H1 (cell line): ENCODE measurements around the gene TUBA8. TPM values are rescaled to one million over a fixed set of nuclear protein-coding genes. Genes with fewer than 3 reads are reported as not detected.

ENCODE experiments used
- CTCF ChIA-PET: fragments of 300-600 bp; sonication (Branson Sonifier 250); formaldehyde crosslinking; loops from one replicate; lab custom pipeline; 2021; ENCODE audit not compliant: partially characterized antibody; lab: Charles Lee
- POLR2A ChIA-PET: fragments of 300-600 bp; sonication (Branson Sonifier 250); formaldehyde crosslinking; loops from one replicate; lab custom pipeline; 2021; ENCODE audit warnings: inconsistent platforms; ENCODE audit not compliant: partially characterized antibody; lab: Charles Lee
- DNase-seq, 2 experiments: peaks; one replicate each; pipeline versions ENCODE4 v3.0.0 to v3.0.0-alpha.2; 2010 to 2022; ENCODE audit warnings: low spot score in 2 of 2, low read depth in 1 of 2, mixed read lengths in 1 of 2
- FAIRE-seq: peaks from 2 replicates; lab custom pipeline; 2011; peaks lifted over from hg19 to GRCh38; lab: Jason Lieb, UNC
- H2AFZ ChIP-seq: 2 replicates; pipeline ENCODE4 v1.8.1; 2012; ENCODE audit warnings: low read length, inconsistent platforms
- H2AK5ac ChIP-seq: 2 replicates; pipeline ENCODE4 v1.6.1; 2013; ENCODE audit warnings: low read depth, low read length
- H2BK120ac ChIP-seq: replicated peaks from 2 replicates; pipeline ENCODE3; 2013; ENCODE audit warnings: low read depth, low read length, inconsistent platforms
- H2BK12ac ChIP-seq: 2 replicates; pipeline ENCODE4 v1.6.1; 2013; ENCODE audit warnings: low read depth, low read length
- H2BK15ac ChIP-seq: 2 replicates; pipeline ENCODE4 v1.6.1; 2013; ENCODE audit warnings: low read length
- H2BK20ac ChIP-seq: 2 replicates; pipeline ENCODE4 v1.6.1; 2013; ENCODE audit warnings: low read length
- H2BK5ac ChIP-seq: 2 replicates; pipeline ENCODE4 v1.6.1; 2013; ENCODE audit warnings: low read depth, low read length
- H3K14ac ChIP-seq: 2 replicates; pipeline ENCODE4 v1.6.1; 2013; ENCODE audit warnings: inconsistent platforms; ENCODE audit not compliant: insufficient read length
- H3K18ac ChIP-seq: 2 replicates; pipeline ENCODE4 v1.6.1; 2013; ENCODE audit warnings: low read length; ENCODE audit errors: extremely low read depth
- H3K23ac ChIP-seq: 2 replicates; pipeline ENCODE4 v1.6.1; 2013; ENCODE audit warnings: inconsistent platforms; ENCODE audit not compliant: insufficient read length
- H3K23me2 ChIP-seq: 2 replicates; pipeline ENCODE4 v1.6.1; 2013; ENCODE audit warnings: low read depth, low read length
- H3K27ac ChIP-seq: 2 replicates; pipeline ENCODE4 v1.6.1; 2011; ENCODE audit warnings: low read depth, low read length, inconsistent platforms
- H3K27me3 ChIP-seq, 4 experiments: replicated peaks in 1 of 4; 1 replicate in 1 of 4; 2 replicates in 3 of 4; pipeline versions ENCODE4 v1.6.1 to v1.8.1; 2011 to 2013; ENCODE audit warnings: low read length in 3 of 4, mild to moderate bottlenecking in 3 of 4, inconsistent platforms in 2 of 4, mixed read lengths in 2 of 4, moderate library complexity in 1 of 4; ENCODE audit not compliant: control insufficient read depth in 3 of 4, insufficient read depth in 3 of 4; ENCODE audit errors: extremely low read depth in 1 of 4
- H3K36me3 ChIP-seq, 4 experiments: 2 replicates each; pipeline versions ENCODE4 v1.6.1 to v1.8.1; 2011 to 2013; ENCODE audit warnings: mild to moderate bottlenecking in 4 of 4, low read length in 3 of 4, moderate library complexity in 2 of 4, control low read depth in 1 of 4, inconsistent platforms in 1 of 4; ENCODE audit not compliant: insufficient read depth in 4 of 4, control insufficient read depth in 2 of 4
- H3K4ac ChIP-seq: replicated peaks from 2 replicates; pipeline ENCODE3; 2013; ENCODE audit warnings: low read length, low read depth, mixed read lengths, inconsistent platforms; ENCODE audit not compliant: insufficient read length
- H3K4me1 ChIP-seq, 4 experiments: replicated peaks in 1 of 4; 1 replicate in 1 of 4; 2 replicates in 3 of 4; pipeline versions ENCODE4 v1.6.1 to v1.8.1; 2011 to 2013; ENCODE audit warnings: low read length in 3 of 4, inconsistent platforms in 2 of 4, mixed read lengths in 1 of 4; ENCODE audit not compliant: insufficient read depth in 4 of 4, control insufficient read depth in 3 of 4
- H3K4me2 ChIP-seq, 2 experiments: 2 replicates each; pipeline versions ENCODE4 v1.6.1 to v1.8.1; 2011 to 2013; ENCODE audit warnings: low read depth in 2 of 2, low read length in 2 of 2, control low read depth in 1 of 2, inconsistent platforms in 1 of 2, mild to moderate bottlenecking in 1 of 2; ENCODE audit not compliant: insufficient read depth in 1 of 2
- H3K4me3 ChIP-seq, 4 experiments: fragments of 200-600, 300-600 bp in 1 of 4; sonication (generic), shearing (Covaris generic), sonication (Bioruptor Twin) in 1 of 4; 2 replicates each; pipeline versions ENCODE4 v1.5.1 to v1.8.1; 2011 to 2016; ENCODE audit warnings: low read length in 4 of 4, low read depth in 3 of 4, control low read depth in 2 of 4, inconsistent platforms in 2 of 4, mild to moderate bottlenecking in 2 of 4, mixed read lengths in 1 of 4, moderate library complexity in 1 of 4; ENCODE audit not compliant: insufficient read depth in 2 of 4; ENCODE audit errors: extremely low read depth in 1 of 4
- H3K56ac ChIP-seq: replicated peaks from 2 replicates; pipeline ENCODE3; 2013; ENCODE audit warnings: low read depth, mild to moderate bottlenecking, mixed read lengths, low read length, inconsistent platforms; ENCODE audit not compliant: insufficient read length
- H3K79me1 ChIP-seq: 2 replicates; pipeline ENCODE4 v1.6.1; 2013; ENCODE audit warnings: low read depth, low read length, control low read depth
- H3K79me2 ChIP-seq, 2 experiments: 2 replicates each; pipeline versions ENCODE4 v1.6.1 to v1.8.1; 2012 to 2013; ENCODE audit warnings: low read length in 2 of 2, mild to moderate bottlenecking in 2 of 2, inconsistent platforms in 1 of 2; ENCODE audit not compliant: insufficient read depth in 2 of 2, control insufficient read depth in 1 of 2
- H3K9ac ChIP-seq, 4 experiments: replicated peaks in 1 of 4; 1 replicate in 1 of 4; 2 replicates in 3 of 4; pipeline versions ENCODE4 v1.6.1 to v1.8.1; 2011 to 2013; ENCODE audit warnings: low read depth in 3 of 4, low read length in 3 of 4, control low read depth in 2 of 4, mild to moderate bottlenecking in 2 of 4, moderate library complexity in 2 of 4, inconsistent platforms in 1 of 4; ENCODE audit errors: extremely low read depth in 1 of 4
- H3K9me3 ChIP-seq, 2 experiments: 2 replicates each; pipeline versions ENCODE4 v1.6.1 to v1.8.1; 2012 to 2013; ENCODE audit warnings: mild to moderate bottlenecking in 2 of 2, moderate library complexity in 2 of 2, control low read depth in 1 of 2, inconsistent platforms in 1 of 2, low read depth in 1 of 2, low read length in 1 of 2, mixed read lengths in 1 of 2; ENCODE audit not compliant: insufficient read depth in 2 of 2
- H4K20me1 ChIP-seq, 2 experiments: replicated peaks in 1 of 2; 2 replicates each; pipeline versions ENCODE3 to v1.8.1; 2011 to 2013; ENCODE audit warnings: inconsistent platforms in 2 of 2, low read length in 2 of 2, mild to moderate bottlenecking in 1 of 2; ENCODE audit not compliant: insufficient read depth in 2 of 2, control insufficient read depth in 1 of 2
- H4K5ac ChIP-seq: 2 replicates; pipeline ENCODE4 v1.6.1; 2013; ENCODE audit warnings: low read length, low read depth, mixed read lengths, inconsistent platforms; ENCODE audit not compliant: insufficient read length
- H4K8ac ChIP-seq: 2 replicates; pipeline ENCODE4 v1.8.0; 2013; ENCODE audit warnings: mild to moderate bottlenecking, moderate library complexity, low read length, inconsistent platforms; ENCODE audit not compliant: insufficient read depth; ENCODE audit errors: extremely low read depth
- H4K91ac ChIP-seq: replicated peaks from 2 replicates; pipeline ENCODE3; 2013; ENCODE audit warnings: low read length, mixed read lengths, inconsistent platforms; ENCODE audit not compliant: insufficient read length
- BCL11A ChIP-seq, 2 experiments: IDR thresholded peaks; one replicate each; pipeline ENCODE4 v1.6.1; 2011; ENCODE audit warnings: low read depth in 2 of 2, low read length in 2 of 2, mild to moderate bottlenecking in 2 of 2
- BRCA1 ChIP-seq: IDR thresholded peaks from 2 replicates; pipeline ENCODE4 v1.6.1; 2012; ENCODE audit warnings: low read depth, low read length, improper control_type of control experiment
- CHD1 ChIP-seq: IDR thresholded peaks from 2 replicates; pipeline ENCODE4 v1.6.1; 2012; ENCODE audit warnings: low read depth, low read length, improper control_type of control experiment
- CTBP2 ChIP-seq: IDR thresholded peaks from 2 replicates; pipeline ENCODE4 v1.7.0; 2011; ENCODE audit warnings: borderline replicate concordance, mild to moderate bottlenecking, moderate library complexity, mixed read lengths, low read length; ENCODE audit not compliant: insufficient read depth, insufficient read length
- E2F6 ChIP-seq: IDR thresholded peaks from 2 replicates; pipeline ENCODE4 v1.6.1; 2012; ENCODE audit warnings: inconsistent platforms
- GTF2F1 ChIP-seq: IDR thresholded peaks from 2 replicates; pipeline ENCODE4 v1.6.1; 2012; ENCODE audit warnings: low read depth, low read length, improper control_type of control experiment, borderline replicate concordance
- KDM1A ChIP-seq: fragments of 200-600, 300-600 bp; sonication (generic); IDR thresholded peaks from 2 replicates; pipeline ENCODE4 v1.7.1; 2016; ENCODE audit warnings: mild to moderate bottlenecking, low read length, borderline replicate concordance
- RBBP5 ChIP-seq: IDR thresholded peaks from 2 replicates; pipeline ENCODE4 v1.7.1; 2012; ENCODE audit warnings: low read depth, mild to moderate bottlenecking, inconsistent platforms, low read length, moderate library complexity, borderline replicate concordance
- RNF2 ChIP-seq: fragments of 200-900, 300-1000 bp; sonication (generic); IDR thresholded peaks from 2 replicates; pipeline ENCODE4 v1.7.1; 2016; ENCODE audit warnings: borderline replicate concordance, low read depth, mild to moderate bottlenecking, antibody characterized with exemption, low read length; ENCODE audit not compliant: poor library complexity, severe bottlenecking; ENCODE audit errors: missing control alignments
- RXRA ChIP-seq: IDR thresholded peaks from 2 replicates; pipeline ENCODE4 v1.6.1; 2011; ENCODE audit warnings: low read depth, mild to moderate bottlenecking, low read length, moderate library complexity; ENCODE audit not compliant: insufficient read depth
- SP4 ChIP-seq: IDR thresholded peaks from 2 replicates; pipeline ENCODE4 v1.6.1; 2012; ENCODE audit warnings: low read length, inconsistent platforms
- WGBS, 2 experiments: shearing (Covaris generic) in 1 of 2; methylation state at CpG; one replicate each; pipeline versions ENCODE4 v1.1.6 to v1.1.7; 2013 to 2015; ENCODE audit warnings: low lambda C conversion rate in 2 of 2, mixed read lengths in 2 of 2, inconsistent platforms in 1 of 2, low coverage in 1 of 2, missing lambda C conversion rate in 1 of 2; ENCODE audit not compliant: insufficient replicate concordance in 2 of 2, insufficient coverage in 1 of 2, insufficient read length in 1 of 2; ENCODE audit errors: extremely low coverage in 1 of 2, missing lambda C conversion rate in 1 of 2; 5-methylcytosine and 5-hydroxymethylcytosine counted together
- polyA plus RNA-seq, 7 experiments: library from polyadenylated mRNA; depleted of rRNA in 3 of 7; stranded (reverse) in 5 of 7; unstranded in 2 of 7; fragments of >200 nt in 5 of 7; fragments of 200-250 nt in 2 of 7; gene quantifications; 1 replicate in 5 of 7; 2 replicates in 1 of 7; 4 replicates in 1 of 7; pipeline versions ENCODE4 v1.2.1 to v1.2.3, GENCODE V29; 2011 to 2013; ENCODE audit warnings: missing spikeins in 2 of 7, mixed read lengths in 2 of 7
- total RNA-seq: library from RNA; stranded (reverse); fragmentation: NEBNext Ultra II Directional; extraction: Animal tissue kit (Norgen Biotek cat#: 25700); gene quantifications from 2 replicates; pipeline ENCODE4 v1.2.1, GENCODE V29; 2021
- TF ChIP-seq, protein P1 (sequence below): IDR thresholded peaks from 2 replicates; pipeline ENCODE4 v1.6.1; 2011; ENCODE audit warnings: low read depth, mild to moderate bottlenecking, low read length; ENCODE audit not compliant: insufficient read depth

TUBA8 gene
- total and polyA plus RNA-seq, 2 of the 8 experiments (the other 6 are each of a cell fraction or from before 2014, with no cell fraction given) = 1.0 to 4.0 TPM

DNA sequence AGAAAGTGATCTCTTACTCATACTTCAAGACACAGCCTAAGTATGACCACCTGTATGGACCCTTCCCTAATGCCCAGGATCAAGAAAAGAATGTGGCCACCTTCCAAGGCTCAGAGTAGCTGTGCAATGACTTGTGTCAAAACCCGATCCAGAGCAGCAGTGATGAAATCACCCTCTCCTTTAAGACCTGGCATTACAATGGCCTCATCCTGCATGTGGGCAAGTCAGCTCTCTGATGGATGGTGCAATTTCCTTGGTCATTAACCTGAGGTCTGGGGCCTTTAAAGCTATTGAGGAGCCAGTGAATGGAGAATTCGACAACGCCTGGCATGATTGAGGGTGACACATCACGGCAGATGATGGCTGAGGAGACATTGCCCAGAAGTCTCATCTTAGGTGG is 9.1 kb upstream of the TUBA8 start:
- H3K9ac ChIP-seq = no peak overlapping the region
- H3K4me2 ChIP-seq = no peak overlapping the region
- H3K14ac ChIP-seq = no peak overlapping the region
- WGBS, 2 experiments = 93% methylated on average over 4 of the region's 4 CpGs; no CpG with 5 or more reads in 1 of the 2 experiments
- H3K36me3 ChIP-seq = no peaks in the 10 kb centered on the region
- H3K27me3 ChIP-seq = peaks cover 0 to 2% (median 0%) of the 10 kb centered on the region in 4 experiments; a peak in 1 of 7 replicates
- H4K91ac ChIP-seq = no peak overlapping the region
- no peak overlapping the region for H3K27ac ChIP-seq
- FAIRE-seq = no peak
- H3K23ac ChIP-seq = no peak overlapping the region
- no peak overlapping the region for H2BK20ac ChIP-seq
- ChIA-PET CTCF (interaction anchor here (0.6 to 1.0 kb wide), 3 partner anchors 15 to 887 kb away, joined by 3 to 4 read pairs (median 3); no protein-coding TSS in a partner anchor), POLR2A (interaction anchor here (1.4 to 1.5 kb wide), 3 partner anchors 22 to 273 kb away, joined by 3 to 5 read pairs (median 3); partner anchors contain the start of gene USP18)
- H4K20me1 ChIP-seq = no peaks in the 10 kb centered on the region
- no peak overlapping the region for H3K18ac ChIP-seq
- H2BK15ac ChIP-seq = no peak overlapping the region
- H4K5ac ChIP-seq = no peak overlapping the region
- no peak overlapping the region for H2BK120ac ChIP-seq
- H2AFZ ChIP-seq = no peak overlapping the region
- DNase-seq = no peak
- H2BK12ac ChIP-seq = no peak overlapping the region
- H3K4ac ChIP-seq = no peak overlapping the region
- peaks cover 3 to 8% of the 10 kb centered on the region in 2 experiments for H3K9me3 ChIP-seq
- no peaks in the 10 kb centered on the region for H3K79me2 ChIP-seq
- no peak overlapping the region for H2AK5ac ChIP-seq
- H3K23me2 ChIP-seq = no peaks in the 10 kb centered on the region
- H4K8ac ChIP-seq = no peak overlapping the region
- no peaks in the 10 kb centered on the region for H3K79me1 ChIP-seq
- H3K4me3 ChIP-seq = no peak overlapping the region
- no peaks in the 10 kb centered on the region for H3K4me1 ChIP-seq
- H2BK5ac ChIP-seq = no peak overlapping the region
- no peak overlapping the region for H3K56ac ChIP-seq
- TF ChIP-seq BRCA1 (no peak), BCL11A (IDR thresholded peaks at IDR 0.05; ENCODE audit: low read depth in 2 of 2, low read length in 2 of 2) (no peak), KDM1A (no peak), GTF2F1 (no peak), CTBP2 (no peak), E2F6 (no peak), RXRA (no peak), CHD1 (no peak), RNF2 (no peak), SP4 (no peak), RBBP5 (no peak)
- TF ChIP-seq, protein P1, sequence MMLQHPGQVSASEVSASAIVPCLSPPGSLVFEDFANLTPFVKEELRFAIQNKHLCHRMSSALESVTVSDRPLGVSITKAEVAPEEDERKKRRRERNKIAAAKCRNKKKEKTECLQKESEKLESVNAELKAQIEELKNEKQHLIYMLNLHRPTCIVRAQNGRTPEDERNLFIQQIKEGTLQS = no peak
